K562 (cell line): Measurements from ENCODE around the gene BAG5. TPM values are rescaled to one million over a fixed set of nuclear protein-coding genes. Genes with fewer than 3 reads are reported as not detected.

Experiments
- EGR1 ChIP-seq: fragments of 450-650 bp; conservative IDR thresholded peaks from 2 replicates; pipeline ENCODE4 v1.6.1; 2017; ENCODE audit warnings: mild to moderate bottlenecking
- NCOA2 ChIP-seq, 2 experiments: fragments of 450-650 bp; IDR thresholded peaks; 2 replicates each; pipeline ENCODE4 v1.6.1; 2018; ENCODE audit warnings: mild to moderate bottlenecking in 2 of 2, moderate library complexity in 1 of 2; ENCODE audit not compliant: partially characterized antibody in 2 of 2
- POLR3A ChIP-seq: IDR thresholded peaks from 2 replicates; pipeline ENCODE4 v1.6.1; 2011; ENCODE audit warnings: borderline replicate concordance, mild to moderate bottlenecking, moderate library complexity; ENCODE audit not compliant: insufficient read length, insufficient read depth; ENCODE audit errors: extremely low read depth
- SAP30 ChIP-seq: fragments of 200-600 bp; sonication (generic); IDR thresholded peaks from 2 replicates; pipeline ENCODE4 v1.6.1; 2012; ENCODE audit warnings: borderline replicate concordance, low read depth, mild to moderate bottlenecking, moderate library complexity, low read length, control low read depth, inconsistent platforms; ENCODE audit not compliant: insufficient read depth, poor library complexity, severe bottlenecking
- SIN3A ChIP-seq, 2 experiments: fragments of 150-350 bp in 1 of 2; IDR thresholded peaks; 2 replicates each; pipeline ENCODE4 v1.6.1; 2011 to 2016; ENCODE audit warnings: borderline replicate concordance in 2 of 2, low read depth in 2 of 2, low read length in 2 of 2, mild to moderate bottlenecking in 2 of 2, moderate library complexity in 2 of 2; ENCODE audit not compliant: control insufficient read depth in 1 of 2
- TEAD1 ChIP-seq, 2 experiments: fragments of 450-650 bp in 1 of 2; sonication (generic) in 1 of 2; formaldehyde crosslinking; IDR thresholded peaks; 2 replicates each; pipeline versions ENCODE4 v1.4.0 to v1.8.0; 2020 to 2022; ENCODE audit warnings: mild to moderate bottlenecking in 2 of 2, missing genetic modification reagents in 1 of 2
- TEAD4 ChIP-seq, 2 experiments: sonication (generic) in 1 of 2; formaldehyde crosslinking in 1 of 2; IDR thresholded peaks; 2 replicates each; pipeline versions ENCODE4 v1.6.1 to v1.8.0; 2012 to 2022; ENCODE audit warnings: borderline replicate concordance in 1 of 2, inconsistent platforms in 1 of 2, low read length in 1 of 2, mild to moderate bottlenecking in 1 of 2, missing genetic modification reagents in 1 of 2
- ZNF316 ChIP-seq: fragments of 450-650 bp; IDR thresholded peaks from 2 replicates; pipeline ENCODE4 v1.6.1; 2016
- ZNF445 ChIP-seq: fragments of 250-450 bp; sonication (Bioruptor Pico); IDR thresholded peaks from 2 replicates; pipeline ENCODE4 v1.4.0; 2020; ENCODE audit warnings: low read depth, mild to moderate bottlenecking, moderate library complexity
- ZNF589 ChIP-seq: fragments of 200-800 bp; sonication (Bioruptor generic); IDR thresholded peaks from 2 replicates; pipeline ENCODE4 v1.6.1; 2016; ENCODE audit warnings: low read depth, missing genetic modification characterization, missing compliant biosample characterization
- ZNF644 ChIP-seq: fragments of 200-800 bp; sonication (Bioruptor generic); IDR thresholded peaks from 2 replicates; pipeline ENCODE4 v1.6.1; 2016; ENCODE audit warnings: low read depth, missing genetic modification characterization, missing compliant biosample characterization
- ZZZ3 ChIP-seq: fragments of 450-650 bp; IDR thresholded peaks from 2 replicates; pipeline ENCODE4 v1.6.1; 2016; ENCODE audit warnings: antibody characterized with exemption, mild to moderate bottlenecking, moderate library complexity
- polyA plus RNA-seq, 8 experiments: library from polyadenylated mRNA; depleted of rRNA in 4 of 8; stranded (reverse) in 5 of 8; unstranded in 3 of 8; fragments of >200 nt; fragmentation: Nextera tagmentation in 2 of 8; fragmentation: Illumina TruSeq in 1 of 8; extraction: Ambion mirVana in 2 of 8; extraction: Trizol in 1 of 8; gene quantifications; 2 replicates each; pipeline versions ENCODE4 v1.2.1 to v1.2.3, GENCODE V29; 2011 to 2014; ENCODE audit warnings: inconsistent platforms in 1 of 8, missing spikeins in 1 of 8
- total RNA-seq, 7 experiments: library from RNA; depleted of rRNA in 6 of 7; stranded (reverse); fragments of >200 nt in 6 of 7; fragmentation: Illumina TruSeq in 2 of 7; extraction: Trizol in 2 of 7; gene quantifications; 2 replicates each; pipeline versions ENCODE4 v1.2.1 to v1.2.3, GENCODE V29; 2011 to 2021; ENCODE audit warnings: low replicate concordance in 1 of 7
- TF ChIP-seq, protein P1 (sequence below), 2 experiments: fragments of 450-650 bp in 1 of 2; sonication (generic) in 1 of 2; formaldehyde crosslinking in 1 of 2; IDR thresholded peaks in 1 of 2; conservative IDR thresholded peaks in 1 of 2; 2 replicates each; pipeline versions ENCODE4 v1.6.1 to v1.8.1; 2016 to 2023; ENCODE audit warnings: mild to moderate bottlenecking in 2 of 2, moderate library complexity in 2 of 2, inconsistent platforms in 1 of 2, missing genetic modification reagents in 1 of 2
- TF ChIP-seq, protein P2 (sequence below): sonication (generic); formaldehyde crosslinking; IDR thresholded peaks from 2 replicates; pipeline ENCODE4 v1.4.0; 2020; ENCODE audit warnings: mild to moderate bottlenecking, missing genetic modification reagents
- TF ChIP-seq, protein P3 (sequence below): fragments of 450-650 bp; IDR thresholded peaks from 2 replicates; pipeline ENCODE4 v1.6.1; 2016

The BAG5 gene
- total and polyA plus RNA-seq, 9 of the 15 experiments (the other 6 are each of a cell fraction or from before 2014, with no cell fraction given), result 7.9 to 21.4 (median 13.2) TPM

DNA sequence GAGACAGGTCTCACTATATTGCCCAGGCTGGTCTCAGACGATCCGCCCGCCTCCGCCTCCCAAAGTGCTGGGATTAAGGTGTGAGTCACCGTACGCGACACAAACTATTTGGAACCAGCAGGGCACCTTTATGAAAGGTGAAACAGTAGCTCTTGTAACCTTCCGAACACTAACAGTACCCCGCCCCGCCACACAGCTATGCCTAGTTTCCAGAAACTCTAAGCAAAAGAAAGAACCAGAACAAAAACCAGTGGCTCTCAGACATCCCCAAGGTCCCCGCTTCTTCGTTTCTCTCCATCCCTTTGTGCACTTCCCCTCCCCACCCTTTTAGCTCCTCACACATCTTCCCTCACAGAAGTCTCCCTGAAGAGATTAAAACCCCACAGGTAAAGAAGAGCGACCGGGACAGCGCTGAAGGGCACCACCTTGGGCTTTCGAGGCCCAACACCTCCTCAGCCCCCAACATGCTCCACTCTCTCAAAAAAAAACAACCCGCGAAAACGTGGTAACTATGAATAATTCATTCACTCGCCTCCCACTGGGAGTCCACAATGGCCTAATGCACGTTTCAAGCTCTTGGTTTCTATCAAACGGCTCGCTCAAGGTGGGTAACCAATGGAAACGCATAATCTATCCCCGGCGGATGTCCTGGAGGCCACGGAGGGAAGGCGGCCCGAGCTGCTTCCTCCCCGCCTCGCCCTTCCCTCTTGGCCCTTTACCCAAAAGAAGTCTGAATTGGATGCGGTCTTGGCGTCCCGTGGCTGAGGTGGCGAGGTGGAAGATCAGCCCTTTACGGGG is 877 bp downstream of the BAG5 start (continued):
- TF ChIP-seq ZNF589 (CRISPR knock-in tag) (no peak), ZNF316 (no peak), EGR1 (0 out of 2 replicates have a peak, but pooled peaks have one; percentile 17), SAP30 (no peak), SIN3A (IDR thresholded peaks at IDR 0.05; ENCODE audit: borderline replicate concordance in 2 of 2, control insufficient read depth in 1 of 2, low read depth in 2 of 2, low read length in 2 of 2) (peak in 1 of 2 experiments; percentile 42; a peak in 1 of 4 replicates), TEAD4 (IDR thresholded peaks at IDR 0.05; ENCODE audit: low read length) (no peak), TEAD4 (CRISPR knock-in tag; IDR thresholded peaks at IDR 0.05; ENCODE audit: borderline replicate concordance) (no peak), ZZZ3 (no peak), POLR3A (no peak), ZNF644 (no peak), NCOA2 (IDR thresholded peaks at IDR 0.05; ENCODE audit: partially characterized antibody in 2 of 2) (no peak), TEAD1 (CRISPR knock-in tag; IDR thresholded peaks at IDR 0.05) (0 out of 4 replicates have a peak, but pooled peaks of 1 of the 2 experiments have one; percentile 38), ZNF445 (CRISPR knock-in tag) (no peak)
- TF ChIP-seq, protein P1, sequence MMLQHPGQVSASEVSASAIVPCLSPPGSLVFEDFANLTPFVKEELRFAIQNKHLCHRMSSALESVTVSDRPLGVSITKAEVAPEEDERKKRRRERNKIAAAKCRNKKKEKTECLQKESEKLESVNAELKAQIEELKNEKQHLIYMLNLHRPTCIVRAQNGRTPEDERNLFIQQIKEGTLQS (IDR thresholded peaks at IDR 0.05), result peak; percentile 35
- TF ChIP-seq, protein P1 (CRISPR knock-in tag; conservative IDR thresholded peaks at IDR 0.05), result no peak
- TF ChIP-seq, protein P2, sequence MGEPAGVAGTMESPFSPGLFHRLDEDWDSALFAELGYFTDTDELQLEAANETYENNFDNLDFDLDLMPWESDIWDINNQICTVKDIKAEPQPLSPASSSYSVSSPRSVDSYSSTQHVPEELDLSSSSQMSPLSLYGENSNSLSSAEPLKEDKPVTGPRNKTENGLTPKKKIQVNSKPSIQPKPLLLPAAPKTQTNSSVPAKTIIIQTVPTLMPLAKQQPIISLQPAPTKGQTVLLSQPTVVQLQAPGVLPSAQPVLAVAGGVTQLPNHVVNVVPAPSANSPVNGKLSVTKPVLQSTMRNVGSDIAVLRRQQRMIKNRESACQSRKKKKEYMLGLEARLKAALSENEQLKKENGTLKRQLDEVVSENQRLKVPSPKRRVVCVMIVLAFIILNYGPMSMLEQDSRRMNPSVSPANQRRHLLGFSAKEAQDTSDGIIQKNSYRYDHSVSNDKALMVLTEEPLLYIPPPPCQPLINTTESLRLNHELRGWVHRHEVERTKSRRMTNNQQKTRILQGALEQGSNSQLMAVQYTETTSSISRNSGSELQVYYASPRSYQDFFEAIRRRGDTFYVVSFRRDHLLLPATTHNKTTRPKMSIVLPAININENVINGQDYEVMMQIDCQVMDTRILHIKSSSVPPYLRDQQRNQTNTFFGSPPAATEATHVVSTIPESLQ (CRISPR knock-in tag), result no peak
- TF ChIP-seq, protein P3, sequence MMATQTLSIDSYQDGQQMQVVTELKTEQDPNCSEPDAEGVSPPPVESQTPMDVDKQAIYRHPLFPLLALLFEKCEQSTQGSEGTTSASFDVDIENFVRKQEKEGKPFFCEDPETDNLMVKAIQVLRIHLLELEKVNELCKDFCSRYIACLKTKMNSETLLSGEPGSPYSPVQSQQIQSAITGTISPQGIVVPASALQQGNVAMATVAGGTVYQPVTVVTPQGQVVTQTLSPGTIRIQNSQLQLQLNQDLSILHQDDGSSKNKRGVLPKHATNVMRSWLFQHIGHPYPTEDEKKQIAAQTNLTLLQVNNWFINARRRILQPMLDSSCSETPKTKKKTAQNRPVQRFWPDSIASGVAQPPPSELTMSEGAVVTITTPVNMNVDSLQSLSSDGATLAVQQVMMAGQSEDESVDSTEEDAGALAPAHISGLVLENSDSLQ, result no peak
